ENCODE measurements around the gene ZNF805. TPM values are rescaled to one million over a fixed set of nuclear protein-coding genes. Genes with fewer than 3 reads are reported as not detected.
A peak's percentile ranks its signal among the peaks of the same experiment; 100 is the strongest.

Gene ZNF805
- total and polyA plus RNA-seq, 2 of the 13 experiments (the other 11 are each of a cell fraction or from before 2014, with no cell fraction given), result 5.1 to 12.8 TPM

DNA sequence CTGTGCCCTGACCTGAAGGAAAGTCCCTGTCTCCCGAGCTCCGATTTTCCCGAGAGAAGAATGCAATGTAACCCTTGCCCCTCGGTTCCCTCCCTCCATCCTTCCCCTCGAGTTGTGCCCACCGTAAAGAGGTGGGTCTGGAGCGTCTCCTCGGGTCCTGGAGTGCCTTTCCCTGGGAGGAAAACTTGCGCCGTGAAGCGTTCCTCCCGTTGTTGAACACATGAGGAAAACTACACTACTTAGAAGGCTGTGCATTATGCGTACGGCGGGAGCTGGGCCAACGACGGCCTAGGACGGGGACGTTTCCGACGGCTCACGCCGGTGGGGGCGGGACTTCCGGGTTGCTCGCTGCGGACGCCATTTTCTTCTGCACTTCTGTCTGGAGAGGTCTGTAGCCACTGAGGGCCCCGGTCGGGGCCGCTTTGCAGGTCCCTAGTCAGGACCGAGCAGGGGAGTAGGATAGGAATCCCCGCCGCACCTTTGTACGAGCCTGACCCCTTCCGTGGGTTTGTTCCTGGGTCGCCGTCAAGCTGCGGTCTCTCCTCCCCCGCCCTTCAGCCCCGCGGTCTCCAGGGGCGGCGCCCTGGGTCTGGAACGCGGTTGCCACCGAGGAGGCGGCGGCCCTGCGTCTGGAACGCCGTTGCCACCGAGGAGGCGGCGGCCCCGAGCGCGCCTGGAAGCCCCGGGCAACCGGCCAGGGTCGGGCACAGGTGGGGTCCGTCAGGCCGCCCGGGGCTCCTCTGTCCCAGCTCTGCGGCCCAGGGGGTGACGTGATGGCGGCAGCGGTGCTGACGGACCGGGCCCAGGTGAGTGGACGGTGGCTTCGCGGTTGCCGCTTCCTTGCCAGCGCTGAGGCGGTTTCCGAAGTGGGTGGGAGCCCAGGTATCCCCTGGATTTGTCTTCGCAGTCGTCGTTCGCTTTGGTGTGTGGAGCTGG lies 49.0 kb upstream of the ZNF805 start, which contains the start of gene ZNF264 (continued):
- no peak for TF ChIP-seq ZNF75D (CRISPR knock-in tag; IDR thresholded peaks at IDR 0.05; ENCODE audit: borderline replicate concordance)
- TF ChIP-seq SOX6 (IDR thresholded peaks at IDR 0.05), result no peak
- TF ChIP-seq SOX6 (CRISPR knock-in tag; IDR thresholded peaks at IDR 0.05), result peak; percentile 40; the same call in 1 of the 2 replicates
- TF ChIP-seq, protein P1, sequence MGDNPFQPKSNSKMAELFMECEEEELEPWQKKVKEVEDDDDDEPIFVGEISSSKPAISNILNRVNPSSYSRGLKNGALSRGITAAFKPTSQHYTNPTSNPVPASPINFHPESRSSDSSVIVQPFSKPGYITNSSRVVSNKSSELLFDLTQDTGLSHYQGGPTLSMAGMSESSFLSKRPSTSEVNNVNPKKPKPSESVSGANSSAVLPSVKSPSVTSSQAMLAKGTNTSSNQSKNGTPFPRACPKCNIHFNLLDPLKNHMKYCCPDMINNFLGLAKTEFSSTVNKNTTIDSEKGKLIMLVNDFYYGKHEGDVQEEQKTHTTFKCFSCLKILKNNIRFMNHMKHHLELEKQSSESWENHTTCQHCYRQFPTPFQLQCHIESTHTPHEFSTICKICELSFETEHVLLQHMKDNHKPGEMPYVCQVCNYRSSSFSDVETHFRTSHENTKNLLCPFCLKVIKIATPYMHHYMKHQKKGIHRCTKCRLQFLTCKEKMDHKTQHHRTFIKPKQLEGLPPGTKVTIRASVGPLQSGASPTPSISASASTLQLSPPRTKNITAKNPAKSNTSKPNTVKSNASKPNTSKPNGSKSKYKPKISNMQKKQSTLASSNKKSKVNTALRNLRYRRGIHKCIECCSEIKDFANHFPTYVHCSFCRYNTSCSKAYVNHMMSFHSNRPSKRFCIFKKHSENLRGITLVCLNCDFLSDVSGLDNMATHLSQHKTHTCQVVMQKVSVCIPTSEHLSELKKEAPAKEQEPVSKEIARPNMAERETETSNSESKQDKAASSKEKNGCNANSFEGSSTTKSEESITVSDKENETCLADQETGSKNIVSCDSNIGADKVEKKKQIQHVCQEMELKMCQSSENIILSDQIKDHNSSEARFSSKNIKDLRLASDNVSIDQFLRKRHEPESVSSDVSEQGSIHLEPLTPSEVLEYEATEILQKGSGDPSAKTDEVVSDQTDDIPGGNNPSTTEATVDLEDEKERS (CRISPR knock-in tag; IDR thresholded peaks at IDR 0.05), result peak; percentile 54; the same call in 1 of the 2 replicates
- TF ChIP-seq HDAC2 (CRISPR knock-in tag; IDR thresholded peaks at IDR 0.05), result peak; percentile 50
- 0 out of 2 replicates have a peak, but pooled peaks have one; percentile 17 for TF ChIP-seq NKX3-1 (CRISPR knock-in tag; IDR thresholded peaks at IDR 0.05)
- no peak for TF ChIP-seq ZNF670 (CRISPR knock-in tag; IDR thresholded peaks at IDR 0.05; ENCODE audit: borderline replicate concordance)
- TF ChIP-seq ZNF607 (CRISPR knock-in tag; IDR thresholded peaks at IDR 0.05; ENCODE audit: borderline replicate concordance), result peak; percentile 91; the same call in 1 of the 2 replicates
- no peak for TF ChIP-seq ZFP82 (CRISPR knock-in tag; IDR thresholded peaks at IDR 0.05; ENCODE audit: borderline replicate concordance)
- TF ChIP-seq SRSF9 (IDR thresholded peaks at IDR 0.05; ENCODE audit: borderline replicate concordance, insufficient read depth, low read depth, low read length, poor library complexity, severe bottlenecking), result no peak
- TF ChIP-seq NFRKB (IDR thresholded peaks at IDR 0.05), result no peak
- TF ChIP-seq ZBTB38 (CRISPR knock-in tag; IDR thresholded peaks at IDR 0.05), result peak; percentile 29; the same call in 1 of the 2 replicates
- TF ChIP-seq ZNF7 (CRISPR knock-in tag; IDR thresholded peaks at IDR 0.05), result no peak
- 0 out of 2 replicates have a peak, but pooled peaks have one; percentile 42 for TF ChIP-seq NFYB (CRISPR knock-in tag; IDR thresholded peaks at IDR 0.05)
- no peak for TF ChIP-seq ZNF674 (CRISPR knock-in tag; IDR thresholded peaks at IDR 0.05; ENCODE audit: low read depth)
- TF ChIP-seq ZNF543 (CRISPR knock-in tag; IDR thresholded peaks at IDR 0.05), result peak; percentile 71; the same call in 1 of the 2 replicates
- no peak for TF ChIP-seq ATF7 (IDR thresholded peaks at IDR 0.05)
- TF ChIP-seq ATF7 (CRISPR knock-in tag; IDR thresholded peaks at IDR 0.05), result 0 out of 2 replicates have a peak, but pooled peaks have one; percentile 16
- TF ChIP-seq, protein P2, sequence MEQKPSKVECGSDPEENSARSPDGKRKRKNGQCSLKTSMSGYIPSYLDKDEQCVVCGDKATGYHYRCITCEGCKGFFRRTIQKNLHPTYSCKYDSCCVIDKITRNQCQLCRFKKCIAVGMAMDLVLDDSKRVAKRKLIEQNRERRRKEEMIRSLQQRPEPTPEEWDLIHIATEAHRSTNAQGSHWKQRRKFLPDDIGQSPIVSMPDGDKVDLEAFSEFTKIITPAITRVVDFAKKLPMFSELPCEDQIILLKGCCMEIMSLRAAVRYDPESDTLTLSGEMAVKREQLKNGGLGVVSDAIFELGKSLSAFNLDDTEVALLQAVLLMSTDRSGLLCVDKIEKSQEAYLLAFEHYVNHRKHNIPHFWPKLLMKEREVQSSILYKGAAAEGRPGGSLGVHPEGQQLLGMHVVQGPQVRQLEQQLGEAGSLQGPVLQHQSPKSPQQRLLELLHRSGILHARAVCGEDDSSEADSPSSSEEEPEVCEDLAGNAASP (CRISPR knock-in tag; IDR thresholded peaks at IDR 0.05; ENCODE audit: borderline replicate concordance), result no peak
- no peak for TF ChIP-seq ZNF552 (CRISPR knock-in tag; IDR thresholded peaks at IDR 0.05; ENCODE audit: borderline replicate concordance)
- peak; percentile 70; the same call in 1 of the 2 replicates for TF ChIP-seq ETV6 (CRISPR knock-in tag; conservative IDR thresholded peaks at IDR 0.05)
- TF ChIP-seq ZBTB42 (CRISPR knock-in tag; IDR thresholded peaks at IDR 0.05), result no peak
- TF ChIP-seq SKI (IDR thresholded peaks at IDR 0.05; ENCODE audit: partially characterized antibody), result peak; percentile 60
- TF ChIP-seq NRL (CRISPR knock-in tag; IDR thresholded peaks at IDR 0.05; ENCODE audit: borderline replicate concordance), result no peak
- TF ChIP-seq, protein P3, sequence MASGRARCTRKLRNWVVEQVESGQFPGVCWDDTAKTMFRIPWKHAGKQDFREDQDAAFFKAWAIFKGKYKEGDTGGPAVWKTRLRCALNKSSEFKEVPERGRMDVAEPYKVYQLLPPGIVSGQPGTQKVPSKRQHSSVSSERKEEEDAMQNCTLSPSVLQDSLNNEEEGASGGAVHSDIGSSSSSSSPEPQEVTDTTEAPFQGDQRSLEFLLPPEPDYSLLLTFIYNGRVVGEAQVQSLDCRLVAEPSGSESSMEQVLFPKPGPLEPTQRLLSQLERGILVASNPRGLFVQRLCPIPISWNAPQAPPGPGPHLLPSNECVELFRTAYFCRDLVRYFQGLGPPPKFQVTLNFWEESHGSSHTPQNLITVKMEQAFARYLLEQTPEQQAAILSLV (CRISPR knock-in tag; IDR thresholded peaks at IDR 0.05; ENCODE audit: borderline replicate concordance), result peak; percentile 62; the same call in 1 of the 2 replicates

Data from HepG2 (cell line).